Ovary (tissue), 9 donors: ENCODE data around the gene SLC2A13. TPM values are rescaled to one million over a fixed set of nuclear protein-coding genes. Genes with fewer than 3 reads are reported as not detected.

Source experiments
- DNase-seq, 5 donors: peaks; one replicate each; pipeline ENCODE4 v3.0.0-alpha.2; 2019 to 2020
- H3K27ac ChIP-seq, 2 donors: fragments of 200-600 bp; one replicate each; pipeline versions ENCODE4 v1.5.1 to v1.8.0; 2019 to 2022
- H3K27me3 ChIP-seq: fragments of 200-600 bp; one replicate; pipeline ENCODE4 v1.8.0; 2022
- H3K36me3 ChIP-seq: fragments of 200-600 bp; sonication (generic); one replicate; pipeline ENCODE4 v1.5.1; 2019
- H3K4me1 ChIP-seq: one replicate; pipeline ENCODE4 v1.8.1; 2013; ENCODE audit warnings: mild to moderate bottlenecking, moderate library complexity; ENCODE audit not compliant: insufficient read depth
- H3K4me3 ChIP-seq: fragments of 200-600 bp; sonication (generic); one replicate; pipeline ENCODE4 v1.5.1; 2017
- H3K9me3 ChIP-seq, 2 donors: fragments of 200-600 bp in 1 of 2; sonication (generic) in 1 of 2; one replicate each; pipeline versions ENCODE4 v1.5.1 to v1.8.1; 2013 to 2019; ENCODE audit warnings: mild to moderate bottlenecking in 1 of 2, moderate library complexity in 1 of 2
- EP300 ChIP-seq: sonication (generic); formaldehyde crosslinking; IDR thresholded peaks from one replicate; pipeline ENCODE4 v1.6.1; 2017; ENCODE audit warnings: antibody characterized with exemption
- POLR2A ChIP-seq: fragments of 450-650 bp; IDR thresholded peaks from one replicate; pipeline ENCODE4 v1.6.1; 2017; ENCODE audit warnings: antibody characterized with exemption, mild to moderate bottlenecking, moderate library complexity
- WGBS, 3 donors: extraction: QIAGEN DNeasy Blood & Tissue Kit in 1 of 3; methylation state at CpG; one replicate each; pipeline versions ENCODE4 v1.1.5 to v1.1.7; 2013 to 2017; 5-methylcytosine and 5-hydroxymethylcytosine counted together
- intact Hi-C, 4 donors: fragments of 100-400 bp; cut with DNase I; formaldehyde crosslinking; loops; one replicate each; pipeline versions ENCODE4 v1.11.0 to v1.15.1; 2022 to 2023
- polyA plus RNA-seq, 2 donors: library from polyadenylated mRNA; stranded (reverse); fragments of 200-250 nt in 1 of 2; fragments of 350-450 nt in 1 of 2; fragmentation: Illumina TruSeq in 1 of 2; extraction: RNeasy Lipid Tissue Mini Kit (QIAGEN cat#74804) in 1 of 2; gene quantifications; one replicate each; pipeline ENCODE4 v1.2.3, GENCODE V29; 2013 to 2014
- total RNA-seq, 7 donors: library from RNA; depleted of rRNA in 2 of 7; stranded (reverse); fragments of >200 nt in 2 of 7; fragmentation: NEBNext Ultra II Directional in 3 of 7; extraction: Animal tissue kit (Norgen Biotek cat#: 25700) in 3 of 7; gene quantifications; one replicate each; pipeline versions ENCODE4 v1.1.0 to v1.2.4, GENCODE V29; 2016 to 2023
- TF ChIP-seq, protein P1 (sequence below), 3 donors: fragments of 450-650 bp in 2 of 3; fragments of 200-600 bp in 1 of 3; IDR thresholded peaks; one replicate each; pipeline versions ENCODE4 v1.5.1 to v1.8.0; 2016 to 2022; ENCODE audit warnings: antibody characterized with exemption in 3 of 3, mild to moderate bottlenecking in 1 of 3
- donor health status: DM: no; HTN: no; CAD: no; lungs with moderate emphysema.
- donor health status: DM: no; HTN: no; CAD: no.
- donor health status: Bipolar disorder and iron deficiency.
- donor health status: DM: yes; HTN: yes; CAD: no.
- donor health status: DM: no; HTN: no; CAD: no.
- donor health status: DM: yes; HTN: yes; CAD: no.

Gene SLC2A13
- total and polyA plus RNA-seq, 9 donors = 2.3 to 24.3 (median 7.9) TPM

DNA sequence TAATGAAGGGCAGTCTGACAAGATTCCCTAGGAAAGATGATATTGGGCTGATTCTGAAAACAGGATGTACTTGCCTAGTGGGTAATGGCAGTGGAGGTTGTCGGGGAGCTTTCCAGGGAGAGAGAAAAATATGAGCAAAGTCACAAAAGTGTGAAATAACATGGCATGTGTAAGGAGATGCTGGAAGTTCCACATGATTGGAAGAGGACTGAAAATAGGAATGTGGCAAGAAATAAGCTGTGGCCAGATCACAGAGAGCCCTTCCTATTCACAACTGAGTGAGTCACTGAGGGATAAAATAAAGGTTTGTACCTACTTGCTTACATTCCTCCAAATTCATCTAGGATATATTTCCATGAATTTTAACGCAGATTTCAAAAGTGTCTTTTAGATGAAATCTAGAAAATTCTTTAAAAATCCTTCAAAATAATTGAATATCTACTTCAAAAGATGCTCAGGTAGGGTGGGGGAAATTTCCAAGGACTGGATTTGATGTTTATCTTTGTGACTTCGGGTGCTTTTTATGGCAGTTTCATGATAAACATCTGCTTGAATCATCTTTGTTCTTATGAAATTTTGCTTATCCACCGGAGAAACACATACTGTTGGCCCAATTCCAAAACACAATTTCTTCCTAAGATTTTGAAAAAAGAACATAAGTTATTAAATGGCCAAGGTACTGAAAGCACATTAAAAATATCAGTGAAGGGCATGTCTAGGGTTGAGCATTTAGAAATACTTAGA is 36.3 kb upstream of the SLC2A13 start:
- H3K27ac ChIP-seq = no peak overlapping the region
- H3K4me3 ChIP-seq = no peak overlapping the region
- H3K36me3 ChIP-seq = no peaks in the 10 kb centered on the region
- H3K27me3 ChIP-seq = no peaks in the 10 kb centered on the region
- H3K9me3 ChIP-seq = no peaks in the 10 kb centered on the region
- intact Hi-C loops = no loop called here
- TF ChIP-seq, protein P1, sequence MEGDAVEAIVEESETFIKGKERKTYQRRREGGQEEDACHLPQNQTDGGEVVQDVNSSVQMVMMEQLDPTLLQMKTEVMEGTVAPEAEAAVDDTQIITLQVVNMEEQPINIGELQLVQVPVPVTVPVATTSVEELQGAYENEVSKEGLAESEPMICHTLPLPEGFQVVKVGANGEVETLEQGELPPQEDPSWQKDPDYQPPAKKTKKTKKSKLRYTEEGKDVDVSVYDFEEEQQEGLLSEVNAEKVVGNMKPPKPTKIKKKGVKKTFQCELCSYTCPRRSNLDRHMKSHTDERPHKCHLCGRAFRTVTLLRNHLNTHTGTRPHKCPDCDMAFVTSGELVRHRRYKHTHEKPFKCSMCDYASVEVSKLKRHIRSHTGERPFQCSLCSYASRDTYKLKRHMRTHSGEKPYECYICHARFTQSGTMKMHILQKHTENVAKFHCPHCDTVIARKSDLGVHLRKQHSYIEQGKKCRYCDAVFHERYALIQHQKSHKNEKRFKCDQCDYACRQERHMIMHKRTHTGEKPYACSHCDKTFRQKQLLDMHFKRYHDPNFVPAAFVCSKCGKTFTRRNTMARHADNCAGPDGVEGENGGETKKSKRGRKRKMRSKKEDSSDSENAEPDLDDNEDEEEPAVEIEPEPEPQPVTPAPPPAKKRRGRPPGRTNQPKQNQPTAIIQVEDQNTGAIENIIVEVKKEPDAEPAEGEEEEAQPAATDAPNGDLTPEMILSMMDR (IDR thresholded peaks at IDR 0.05) = no peak
- TF ChIP-seq POLR2A (no peak), EP300 (no peak)
- no peaks in the 10 kb centered on the region for H3K4me1 ChIP-seq
- 59 to 64% (median 62%) methylated on average over 4 of the region's 4 CpGs for WGBS, 3 donors
- no peak for DNase-seq

DNA sequence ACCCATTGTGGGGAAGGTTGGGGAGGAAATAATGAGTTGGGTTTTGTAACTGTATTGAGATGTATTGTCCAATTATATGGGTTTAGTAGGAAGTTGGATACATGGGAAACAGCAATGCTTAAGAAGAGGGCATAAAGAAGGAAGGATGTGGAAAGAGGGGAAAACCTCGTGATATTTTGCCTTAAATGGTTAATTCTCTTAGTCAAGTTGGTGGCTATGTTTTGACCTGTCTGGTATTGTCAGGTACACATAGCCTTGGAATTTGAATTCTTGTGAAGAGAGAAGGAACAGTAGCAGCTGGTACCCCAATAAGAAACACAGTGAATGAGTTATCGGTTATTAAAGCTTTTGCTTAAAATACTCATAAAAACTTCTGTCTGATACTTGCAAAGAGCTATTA is 32.6 kb upstream of the SLC2A13 start:
- Histone ChIP-seq H3K27ac (no peak overlapping the region), H3K9me3 (no peaks in the 10 kb centered on the region), H3K4me1 (no peaks in the 10 kb centered on the region), H3K4me3 (no peak overlapping the region), H3K36me3 (no peaks in the 10 kb centered on the region), H3K27me3 (no peaks in the 10 kb centered on the region)
- no peak for TF ChIP-seq POLR2A
- TF ChIP-seq EP300 = no peak
- TF ChIP-seq, protein P1 (IDR thresholded peaks at IDR 0.05) = no peak
- DNase-seq = no peak
- intact Hi-C loops = no loop called here
- 82 to 92% (median 87%) methylated on average over 2 of the region's 2 CpGs for WGBS, 3 donors

GRCh38 chr12:40137252-40137651 is 31.4 kb upstream of the SLC2A13 start:
- no peak overlapping the region for H3K27ac ChIP-seq
- 31 to 39% (median 37%) methylated on average over 3 of the region's 3 CpGs for WGBS, 3 donors
- H3K9me3 ChIP-seq = no peaks in the 10 kb centered on the region
- DNase-seq = no peak
- TF ChIP-seq POLR2A = no peak
- intact Hi-C loops = no loop called here
- H3K4me1 ChIP-seq = no peaks in the 10 kb centered on the region
- no peak overlapping the region for H3K4me3 ChIP-seq
- H3K36me3 ChIP-seq = no peaks in the 10 kb centered on the region
- H3K27me3 ChIP-seq = no peaks in the 10 kb centered on the region

DNA sequence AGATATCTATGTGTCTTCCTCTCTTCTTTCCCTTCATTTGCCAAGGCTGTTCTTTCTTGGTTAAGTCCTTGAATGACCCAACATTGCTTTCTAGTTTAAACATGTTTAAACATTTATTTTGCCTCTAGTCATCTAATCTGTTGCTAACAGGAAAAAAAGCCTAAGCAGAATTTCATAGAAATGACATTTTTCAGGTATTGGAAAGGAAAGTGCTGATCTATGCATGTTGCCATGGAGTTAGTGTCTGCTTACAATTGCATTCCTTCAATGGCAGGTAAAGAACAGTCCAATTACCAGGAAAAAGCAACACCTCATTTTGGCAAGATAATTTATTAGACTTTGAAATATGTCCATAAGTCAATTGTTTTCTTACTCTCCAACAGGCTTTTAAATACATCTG is 21.5 kb upstream of the SLC2A13 start:
- H3K27ac ChIP-seq = no peak overlapping the region
- H3K4me1 ChIP-seq = no peaks in the 10 kb centered on the region
- H3K9me3 ChIP-seq = no peaks in the 10 kb centered on the region
- DNase-seq = no peak
- TF ChIP-seq EP300 = no peak
- TF ChIP-seq, protein P1 (IDR thresholded peaks at IDR 0.05) = no peak
- no peak for TF ChIP-seq POLR2A
- H3K36me3 ChIP-seq = no peaks in the 10 kb centered on the region
- no peaks in the 10 kb centered on the region for H3K27me3 ChIP-seq
- H3K4me3 ChIP-seq = no peak overlapping the region
- intact Hi-C loops = no loop called here

DNA sequence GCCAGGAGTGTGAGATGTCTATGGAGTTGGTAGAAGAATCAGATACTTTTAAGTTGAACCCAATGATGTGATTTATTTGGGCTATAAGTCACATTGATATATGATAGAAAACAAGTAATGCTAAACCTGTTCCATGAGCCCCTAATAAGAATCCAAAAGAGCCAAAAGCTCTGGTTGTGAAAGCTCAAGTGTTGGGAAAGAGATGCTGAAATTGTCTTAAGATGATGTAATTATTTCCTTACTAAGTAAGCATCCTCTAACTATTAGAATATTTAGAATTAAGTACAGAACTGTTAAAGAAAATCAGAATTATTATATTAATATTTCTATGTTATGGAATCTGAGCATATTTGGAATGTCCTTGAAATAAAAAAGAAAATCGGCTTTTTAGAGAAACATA is 17.6 kb upstream of the SLC2A13 start:
- no peak for TF ChIP-seq POLR2A
- TF ChIP-seq, protein P1 (IDR thresholded peaks at IDR 0.05) = no peak
- TF ChIP-seq EP300 = no peak
- no peaks in the 10 kb centered on the region for H3K9me3 ChIP-seq
- DNase-seq = no peak
- H3K27ac ChIP-seq = no peak overlapping the region
- no peaks in the 10 kb centered on the region for H3K4me1 ChIP-seq
- no peaks in the 10 kb centered on the region for H3K36me3 ChIP-seq
- intact Hi-C loops = no loop called here
- WGBS, 3 donors = 73 to 82% (median 81%) methylated on average over 1 of the region's 1 CpG
- H3K27me3 ChIP-seq = no peaks in the 10 kb centered on the region
- no peak overlapping the region for H3K4me3 ChIP-seq
